HAP-1 (cell line): ENCODE data around the gene JARID2.

ENCODE experiments used
- DNase-seq, 2 experiments: peaks; one replicate each; pipeline ENCODE4 v3.0.0-alpha.2; 2016 to 2020; ENCODE audit warnings: low spot score in 2 of 2
- H3K27me3 ChIP-seq: fragments of 250-450 bp; sonication (Bioruptor Pico); 2 replicates; pipeline ENCODE4 v1.5.1; 2020; ENCODE audit warnings: low read depth, mild to moderate bottlenecking, moderate library complexity
- H3K36me3 ChIP-seq: fragments of 250-450 bp; sonication (Bioruptor Pico); replicated peaks from 2 replicates; pipeline ENCODE4 v1.5.1; 2020; ENCODE audit warnings: mild to moderate bottlenecking
- H3K4me1 ChIP-seq: fragments of 250-450 bp; sonication (Bioruptor Pico); 2 replicates; pipeline ENCODE4 v1.5.1; 2020; ENCODE audit warnings: mild to moderate bottlenecking
- H3K4me3 ChIP-seq: fragments of 250-450 bp; sonication (Bioruptor Pico); 2 replicates; pipeline ENCODE4 v1.5.1; 2020; ENCODE audit warnings: mild to moderate bottlenecking, moderate library complexity
- H3K9me3 ChIP-seq: fragments of 250-450 bp; sonication (Bioruptor Pico); 2 replicates; pipeline ENCODE4 v1.5.1; 2020; ENCODE audit warnings: mild to moderate bottlenecking, moderate library complexity
- in situ Hi-C: fragments of 300-500 bp; cut with MboI; formaldehyde crosslinking; loops from 3 replicates; pipeline ENCODE4 v1.14.3; 2020; ENCODE audit warnings: low sequenced_read_pairs, inconsistent platforms, mixed read lengths

The JARID2 gene

GRCh38 chr6:15398633-15399275, 152.9 kb downstream of the JARID2 start:
- peaks cover 33% of the 10 kb centered on the region for H3K4me1 ChIP-seq
- H3K4me3 ChIP-seq, result no peak overlapping the region
- no peaks in the 10 kb centered on the region for H3K9me3 ChIP-seq
- in situ Hi-C loops, result no loop called here
- DNase-seq, result no peak
- H3K27me3 ChIP-seq, result no peaks in the 10 kb centered on the region
- H3K36me3 ChIP-seq, result no peaks in the 10 kb centered on the region

GRCh38 chr6:15399641-15400470, 154.0 kb downstream of the JARID2 start:
- H3K4me1 ChIP-seq, result peaks cover 44% of the 10 kb centered on the region
- H3K36me3 ChIP-seq, result no peaks in the 10 kb centered on the region
- DNase-seq, result peak; percentile 53 to 82
- H3K4me3 ChIP-seq, result peak overlapping the region; percentile 22
- no peaks in the 10 kb centered on the region for H3K27me3 ChIP-seq
- in situ Hi-C loops, result no loop called here
- H3K9me3 ChIP-seq, result no peaks in the 10 kb centered on the region

GRCh38 chr6:15400572-15401004, 154.7 kb downstream of the JARID2 start:
- Histone ChIP-seq H3K4me1 (peaks cover 51% of the 10 kb centered on the region), H3K36me3 (no peaks in the 10 kb centered on the region), H3K4me3 (peak overlapping the region; percentile 22), H3K9me3 (no peaks in the 10 kb centered on the region), H3K27me3 (no peaks in the 10 kb centered on the region)
- in situ Hi-C loops, result no loop called here
- DNase-seq, result peak; percentile 71 to 87

GRCh38 chr6:15401120-15401519, 155.3 kb downstream of the JARID2 start:
- peaks cover 56% of the 10 kb centered on the region for H3K4me1 ChIP-seq
- no peak for DNase-seq
- no peaks in the 10 kb centered on the region for H3K27me3 ChIP-seq
- no peaks in the 10 kb centered on the region for H3K36me3 ChIP-seq
- H3K4me3 ChIP-seq, result peak overlapping the region; percentile 22
- H3K9me3 ChIP-seq, result no peaks in the 10 kb centered on the region
- in situ Hi-C loops, result no loop called here

GRCh38 chr6:15401769-15402250, 155.9 kb downstream of the JARID2 start:
- Histone ChIP-seq H3K4me1 (peaks cover 57% of the 10 kb centered on the region), H3K4me3 (no peak overlapping the region), H3K36me3 (no peaks in the 10 kb centered on the region), H3K9me3 (no peaks in the 10 kb centered on the region), H3K27me3 (no peaks in the 10 kb centered on the region)
- in situ Hi-C loops, result no loop called here
- peak; percentile 40 to 75 for DNase-seq

- no peaks in the 10 kb centered on the region for H3K9me3 ChIP-seq
- peak; percentile 34 to 52 for DNase-seq
- in situ Hi-C loops, result no loop called here
- H3K4me1 ChIP-seq, result peaks cover 57% of the 10 kb centered on the region
- H3K36me3 ChIP-seq, result no peaks in the 10 kb centered on the region
- no peak overlapping the region for H3K4me3 ChIP-seq
- no peaks in the 10 kb centered on the region for H3K27me3 ChIP-seq
Measured at GRCh38 chr6:15402406-15403045, 156.7 kb downstream of the JARID2 start.

GRCh38 chr6:15403094-15403755, 157.4 kb downstream of the JARID2 start:
- peaks cover 57% of the 10 kb centered on the region for H3K4me1 ChIP-seq
- in situ Hi-C loops, result no loop called here
- no peaks in the 10 kb centered on the region for H3K9me3 ChIP-seq
- DNase-seq, result no peak
- H3K36me3 ChIP-seq, result no peaks in the 10 kb centered on the region
- no peak overlapping the region for H3K4me3 ChIP-seq
- H3K27me3 ChIP-seq, result no peaks in the 10 kb centered on the region

- Histone ChIP-seq H3K36me3 (no peaks in the 10 kb centered on the region), H3K4me3 (no peak overlapping the region), H3K27me3 (no peaks in the 10 kb centered on the region), H3K4me1 (peaks cover 56% of the 10 kb centered on the region), H3K9me3 (no peaks in the 10 kb centered on the region)
- in situ Hi-C loops, result no loop called here
- peak in 1 of 2 experiments; percentile 81 for DNase-seq
Measured at GRCh38 chr6:15404685-15404980, 158.8 kb downstream of the JARID2 start.

GRCh38 chr6:15405129-15406068, 159.5 kb downstream of the JARID2 start:
- Histone ChIP-seq H3K4me1 (peaks cover 52% of the 10 kb centered on the region), H3K36me3 (no peaks in the 10 kb centered on the region), H3K4me3 (no peak overlapping the region), H3K27me3 (no peaks in the 10 kb centered on the region), H3K9me3 (no peaks in the 10 kb centered on the region)
- in situ Hi-C loops, result no loop called here
- peak; percentile 61 to 76 for DNase-seq

- no peaks in the 10 kb centered on the region for H3K27me3 ChIP-seq
- H3K36me3 ChIP-seq, result no peaks in the 10 kb centered on the region
- H3K9me3 ChIP-seq, result no peaks in the 10 kb centered on the region
- H3K4me3 ChIP-seq, result no peak overlapping the region
- peaks cover 45% of the 10 kb centered on the region for H3K4me1 ChIP-seq
- no peak for DNase-seq
- in situ Hi-C loops, result no loop called here
Measured at GRCh38 chr6:15406452-15406851, 160.6 kb downstream of the JARID2 start.

GRCh38 chr6:15408008-15408407, 162.1 kb downstream of the JARID2 start:
- H3K4me3 ChIP-seq, result no peak overlapping the region
- H3K9me3 ChIP-seq, result no peaks in the 10 kb centered on the region
- H3K4me1 ChIP-seq, result peaks cover 32% of the 10 kb centered on the region
- H3K36me3 ChIP-seq, result no peaks in the 10 kb centered on the region
- no peaks in the 10 kb centered on the region for H3K27me3 ChIP-seq
- DNase-seq, result no peak
- in situ Hi-C loops, result no loop called here

- H3K4me3 ChIP-seq, result no peak overlapping the region
- no peaks in the 10 kb centered on the region for H3K9me3 ChIP-seq
- in situ Hi-C loops, result no loop called here
- no peaks in the 10 kb centered on the region for H3K27me3 ChIP-seq
- DNase-seq, result no peak
- no peaks in the 10 kb centered on the region for H3K36me3 ChIP-seq
- H3K4me1 ChIP-seq, result peaks cover 24% of the 10 kb centered on the region
Measured at GRCh38 chr6:15408758-15409157, 162.9 kb downstream of the JARID2 start.
